Skin epidermis (tissue), 12 donors: ENCODE data around the gene TEPSIN.

ENCODE experiments used
- H3K27ac ChIP-seq, 21 experiments: fragments of 200-600 bp; sonication (generic) in 11 of 21; one replicate each; pipeline ENCODE4 v1.5.0; 2020; ENCODE audit warnings: mild to moderate bottlenecking in 3 of 21, inconsistent platforms in 2 of 21, moderate library complexity in 2 of 21
- H3K4me3 ChIP-seq, 7 experiments: fragments of 200-600 bp; sonication (generic) in 2 of 7; one replicate each; pipeline ENCODE4 v1.5.0; 2020; ENCODE audit warnings: inconsistent platforms in 2 of 7, mild to moderate bottlenecking in 2 of 7, moderate library complexity in 1 of 7

The TEPSIN gene

DNA sequence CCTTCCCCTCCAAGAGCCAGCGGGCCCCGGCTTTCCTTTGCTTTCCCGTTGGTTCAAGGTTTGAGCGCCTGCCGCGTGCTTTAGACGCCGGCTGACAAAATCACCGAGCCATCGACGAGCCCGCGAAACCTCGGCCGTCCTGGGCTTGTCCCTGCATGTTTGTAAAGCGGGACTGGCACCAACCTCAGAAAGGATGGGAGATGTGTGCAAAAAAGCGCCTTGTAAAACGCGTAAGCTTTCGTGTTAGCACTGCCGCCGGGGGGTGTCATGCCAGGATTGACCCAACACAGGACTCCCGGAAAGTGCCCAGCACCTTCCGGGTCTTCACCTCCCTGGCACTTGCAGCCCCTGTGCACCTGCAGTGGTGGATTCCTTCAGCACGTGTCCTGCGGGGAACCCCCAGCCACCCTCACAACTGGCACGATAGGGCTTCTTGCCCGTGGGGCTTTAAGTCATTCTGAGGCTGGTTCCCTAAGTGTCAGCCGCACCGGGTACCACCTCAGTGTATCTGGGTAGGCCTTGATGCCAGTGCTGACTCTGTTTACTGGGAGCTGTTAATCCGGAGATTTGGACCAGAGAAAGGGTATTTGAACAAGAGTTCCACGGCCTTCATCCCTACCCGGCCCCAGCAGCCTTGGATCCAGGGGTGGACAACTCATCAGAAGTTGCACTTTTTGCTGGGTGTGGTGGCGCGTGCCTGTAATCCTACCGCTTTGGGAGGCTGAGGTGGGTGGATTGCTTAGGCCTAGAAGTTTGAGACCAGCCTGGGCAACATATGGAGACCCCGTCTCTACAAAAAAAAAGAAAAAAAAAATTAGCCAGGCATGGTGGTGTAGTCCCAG, 1.1 kb upstream of the TEPSIN start:
- H3K27ac ChIP-seq: peak overlapping the region; percentile 63 to 95 (median 90)

DNA sequence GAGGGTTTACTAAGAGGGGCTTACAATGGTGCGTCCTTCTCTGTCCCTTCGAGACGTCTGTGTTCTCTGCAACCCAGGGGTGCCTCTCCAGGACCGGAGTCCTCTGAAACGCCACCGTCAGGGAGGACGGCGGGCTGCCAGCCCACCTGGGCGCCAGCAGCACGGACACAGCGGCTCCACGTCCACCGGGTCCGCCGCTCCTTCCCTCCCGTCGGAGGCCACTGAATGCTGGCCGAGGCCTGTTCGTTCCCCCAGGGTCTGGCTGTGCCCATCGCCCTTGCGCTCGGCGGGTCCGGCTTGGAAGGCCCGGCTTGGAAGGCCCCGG, 403 bp downstream of the TEPSIN start:
- Histone ChIP-seq H3K27ac (peak overlapping the region; percentile 23 to 94 (median 87)), H3K4me3 (peak overlapping the region; percentile 81 to 100 (median 93))

More for the DNA sequence above, 1.1 kb upstream of the TEPSIN start:
- peak overlapping the region; percentile 81 to 100 (median 93) for H3K4me3 ChIP-seq

DNA sequence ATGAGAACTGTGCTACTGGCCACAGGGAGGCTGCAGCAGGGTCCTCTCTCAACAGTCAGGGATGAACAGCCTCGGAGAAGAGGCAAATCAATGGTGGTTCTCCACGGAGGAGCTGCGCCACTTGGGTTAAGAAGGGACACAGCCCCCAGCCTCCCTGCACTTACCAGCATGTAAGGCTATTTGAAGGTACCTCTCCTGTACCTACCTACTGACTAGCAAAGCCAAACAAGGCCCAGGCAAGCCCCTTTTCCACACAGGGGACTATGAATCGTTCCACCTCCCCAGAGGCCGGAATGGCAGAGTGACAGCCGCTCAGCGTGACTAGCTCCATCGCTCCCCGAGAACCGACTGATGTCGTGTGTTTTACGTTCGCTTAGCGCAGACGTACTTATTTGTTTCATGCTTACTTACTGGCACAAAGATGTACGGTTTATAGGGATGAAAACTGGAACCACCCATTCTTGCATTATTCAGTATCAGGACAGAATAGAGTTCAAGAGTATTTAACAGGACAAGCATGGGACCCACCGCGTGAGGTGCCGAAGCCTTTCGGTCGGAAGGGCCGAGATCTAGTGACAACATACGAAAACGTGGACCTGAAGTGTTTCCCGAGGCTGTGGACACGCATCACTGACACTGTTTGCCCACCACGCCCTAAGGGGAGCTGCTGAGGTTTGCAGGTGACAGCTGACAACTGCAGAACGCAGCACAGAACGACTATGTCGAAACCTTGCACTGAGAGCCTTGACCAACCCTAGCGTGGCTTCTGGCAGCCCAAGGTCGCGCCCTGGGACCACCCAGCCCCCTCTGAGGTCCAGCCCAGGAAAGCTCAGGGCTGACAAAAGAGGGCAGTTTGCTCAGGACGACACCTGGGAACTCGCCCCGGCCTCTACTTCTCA, 1.0 kb downstream of the TEPSIN start:
- peak overlapping the region; percentile 81 to 100 (median 93) for H3K4me3 ChIP-seq
- H3K27ac ChIP-seq: peak overlapping the region in 18 of 21 experiments; percentile 67 to 94 (median 87)

DNA sequence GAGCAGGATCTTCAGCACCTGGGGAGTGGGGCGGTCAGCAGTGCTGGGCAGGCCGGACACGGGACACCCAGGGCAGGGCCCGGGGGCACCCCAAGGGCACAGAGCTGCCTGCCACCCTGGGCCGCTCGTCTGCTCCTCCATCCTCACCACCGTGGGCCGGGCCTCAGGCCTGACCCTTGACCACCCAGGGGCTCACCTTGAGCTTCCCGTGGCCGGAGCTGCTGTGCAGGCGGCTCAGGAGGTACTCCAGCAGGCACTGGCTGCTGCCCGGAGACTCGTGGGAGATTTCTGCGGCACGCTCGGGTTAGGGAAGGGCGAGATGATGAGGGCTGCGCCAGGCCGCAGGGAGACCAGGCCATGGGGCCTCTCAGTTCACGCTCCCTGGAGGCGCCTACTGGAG, 2.1 kb downstream of the TEPSIN start:
- no peak overlapping the region for H3K4me3 ChIP-seq
- no peak overlapping the region for H3K27ac ChIP-seq

DNA sequence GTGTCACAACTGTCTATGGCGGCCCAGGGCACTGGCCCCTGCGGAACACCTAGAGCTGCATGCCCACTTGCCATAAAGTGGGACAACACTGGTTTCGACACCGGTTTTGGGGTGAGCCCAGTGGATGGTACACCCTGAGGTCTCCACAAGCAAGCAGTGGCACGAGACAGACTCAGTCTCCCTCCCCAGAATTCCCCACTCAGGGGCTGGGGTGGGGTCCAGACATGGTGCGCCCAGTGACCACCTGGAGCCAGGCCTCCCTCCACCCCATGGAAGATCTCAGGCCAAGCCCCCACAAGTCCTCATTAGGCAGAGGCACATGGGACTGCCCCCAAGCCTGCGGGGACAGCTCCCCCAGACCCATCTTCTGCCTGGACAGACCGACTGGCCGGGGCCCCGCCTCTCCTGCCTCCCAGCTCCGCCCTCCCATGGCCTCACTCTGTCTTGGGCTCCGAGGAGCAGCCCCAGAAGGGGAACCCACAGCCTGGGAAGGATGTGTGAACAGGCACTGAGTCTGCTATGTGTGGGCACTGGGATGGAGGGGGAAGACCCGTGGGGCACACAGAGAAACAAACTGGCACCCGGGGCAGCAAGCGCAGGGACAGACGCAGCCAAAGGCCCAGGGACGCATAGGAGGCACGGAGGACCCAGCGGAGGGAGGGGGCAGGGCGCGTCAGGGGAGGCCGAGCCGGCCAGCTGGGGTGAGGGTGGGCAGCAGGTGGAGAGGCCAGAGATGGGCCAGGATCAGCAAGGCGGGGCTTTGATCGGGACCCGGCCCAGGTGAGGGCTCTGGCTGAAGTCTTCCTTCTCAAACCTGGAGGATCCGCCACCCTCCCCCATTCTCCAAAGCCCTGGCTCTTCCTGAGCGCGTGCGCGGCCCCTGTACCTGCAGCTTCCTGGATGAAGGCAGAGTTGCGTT, 2.8 kb downstream of the TEPSIN start:
- no peak overlapping the region for H3K4me3 ChIP-seq
- no peak overlapping the region for H3K27ac ChIP-seq

DNA sequence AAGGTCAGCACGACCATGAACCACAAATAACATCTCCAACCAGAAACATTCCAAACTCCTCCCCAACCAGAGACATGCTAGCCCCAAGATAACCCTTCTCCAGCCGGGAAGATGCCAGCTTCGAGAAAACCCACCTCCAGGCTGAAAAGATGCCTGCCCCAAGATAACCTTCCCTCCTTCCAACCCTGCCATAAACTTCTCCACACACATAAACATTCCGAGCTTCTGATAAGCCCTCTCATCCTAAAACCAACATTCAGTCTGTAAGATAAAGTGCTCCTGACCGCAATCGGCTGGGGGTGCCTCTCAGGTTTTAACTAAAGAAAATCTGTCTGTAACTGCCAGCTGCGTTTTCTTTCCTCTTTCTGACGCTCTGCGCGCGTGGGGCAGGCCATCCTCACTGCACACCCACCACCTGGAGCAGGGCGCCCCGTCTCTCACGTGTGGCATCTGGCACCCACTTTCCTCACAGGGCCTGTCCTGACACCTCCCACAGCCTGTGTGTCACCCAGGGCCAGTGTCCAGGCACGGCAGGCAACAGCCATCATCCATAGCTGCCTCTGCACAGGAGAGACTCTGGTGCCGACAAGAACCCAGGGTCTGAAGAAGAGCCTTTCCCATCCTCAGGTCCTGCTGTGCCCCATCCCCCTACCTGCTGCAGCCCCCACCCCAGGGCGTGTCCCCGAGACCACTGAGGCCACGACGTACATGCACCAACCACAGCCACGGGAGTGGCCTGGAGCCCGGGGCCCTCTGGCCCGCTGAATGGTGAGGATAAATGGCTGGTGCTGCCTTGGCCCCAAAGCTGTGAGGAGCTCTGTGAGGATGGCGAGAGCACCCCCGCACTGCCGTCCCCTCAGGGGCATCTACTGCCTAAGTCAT, 3.7 kb downstream of the TEPSIN start:
- Histone ChIP-seq H3K27ac (no peak overlapping the region), H3K4me3 (no peak overlapping the region)

DNA sequence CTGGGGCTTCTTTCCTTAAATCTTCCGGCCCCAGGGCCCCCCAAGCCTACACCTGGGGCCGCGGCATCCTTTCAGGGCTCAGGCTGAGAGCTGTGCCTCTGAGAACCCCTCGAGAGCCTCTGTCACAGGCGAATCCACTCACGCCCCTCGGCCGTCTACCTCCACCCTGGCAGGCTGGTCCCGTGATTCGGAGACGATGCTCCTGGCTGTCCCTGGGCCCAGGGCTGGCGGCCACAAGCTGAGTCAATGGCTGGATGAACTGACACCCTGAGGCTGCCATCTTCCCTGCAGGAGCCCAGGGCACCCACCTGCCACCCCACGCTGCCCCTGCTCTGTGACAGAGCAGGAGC, 4.4 kb downstream of the TEPSIN start:
- Histone ChIP-seq H3K27ac (no peak overlapping the region), H3K4me3 (no peak overlapping the region)

DNA sequence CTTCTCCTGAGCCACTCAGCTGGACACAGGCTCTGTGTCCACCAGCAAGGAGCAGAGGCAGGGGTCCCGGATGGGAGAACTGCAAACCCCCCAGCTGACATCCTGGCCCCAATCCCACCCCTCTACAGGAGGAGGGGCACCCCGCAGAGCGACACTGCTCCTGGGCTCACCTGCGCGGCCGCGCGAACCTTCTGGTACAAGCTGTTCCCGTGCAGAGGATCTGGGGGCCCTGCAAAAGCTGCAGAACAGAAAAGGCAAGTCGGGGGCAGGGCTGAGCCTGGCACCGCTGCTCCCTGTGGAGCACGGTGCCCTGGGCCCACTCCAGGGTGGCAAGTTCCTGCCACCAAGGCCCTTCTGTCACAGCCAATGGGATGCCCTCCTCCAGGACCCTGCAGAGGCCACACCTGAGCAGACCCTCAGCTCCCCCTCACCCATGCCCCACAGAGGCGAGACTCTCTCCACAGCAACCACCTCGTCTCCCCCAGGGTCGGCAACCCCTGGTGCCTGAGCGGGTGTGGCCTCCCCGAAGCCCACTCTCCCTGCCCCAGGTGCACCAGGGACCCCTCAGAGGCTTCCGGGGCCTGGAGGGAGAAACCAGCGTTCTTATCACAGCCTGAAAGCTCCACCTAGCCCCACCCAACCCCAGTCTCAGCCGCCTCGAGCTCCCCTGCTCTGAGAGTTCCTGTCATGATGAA, 4.9 kb downstream of the TEPSIN start:
- no peak overlapping the region for H3K4me3 ChIP-seq
- no peak overlapping the region for H3K27ac ChIP-seq

DNA sequence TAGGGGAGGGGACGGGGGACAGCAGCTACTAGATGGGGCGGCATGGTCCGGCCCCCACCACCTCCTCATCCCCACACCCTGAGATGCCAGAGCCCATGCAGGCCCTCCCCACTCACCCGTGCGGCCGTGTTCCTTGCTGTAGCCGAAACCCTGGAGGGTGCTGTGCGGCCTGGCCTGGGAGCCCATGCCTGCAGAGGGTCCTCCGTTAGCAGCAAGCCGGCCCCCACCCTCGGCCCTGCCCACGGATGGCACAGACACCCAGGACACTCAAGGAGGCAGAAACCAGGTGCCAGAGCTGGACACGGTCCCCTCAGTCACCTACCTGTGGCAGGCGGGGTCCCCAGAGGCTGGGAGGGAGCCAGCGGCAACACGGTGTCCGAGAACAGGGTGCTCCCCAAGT, 5.5 kb downstream of the TEPSIN start:
- Histone ChIP-seq H3K4me3 (no peak overlapping the region), H3K27ac (no peak overlapping the region)

DNA sequence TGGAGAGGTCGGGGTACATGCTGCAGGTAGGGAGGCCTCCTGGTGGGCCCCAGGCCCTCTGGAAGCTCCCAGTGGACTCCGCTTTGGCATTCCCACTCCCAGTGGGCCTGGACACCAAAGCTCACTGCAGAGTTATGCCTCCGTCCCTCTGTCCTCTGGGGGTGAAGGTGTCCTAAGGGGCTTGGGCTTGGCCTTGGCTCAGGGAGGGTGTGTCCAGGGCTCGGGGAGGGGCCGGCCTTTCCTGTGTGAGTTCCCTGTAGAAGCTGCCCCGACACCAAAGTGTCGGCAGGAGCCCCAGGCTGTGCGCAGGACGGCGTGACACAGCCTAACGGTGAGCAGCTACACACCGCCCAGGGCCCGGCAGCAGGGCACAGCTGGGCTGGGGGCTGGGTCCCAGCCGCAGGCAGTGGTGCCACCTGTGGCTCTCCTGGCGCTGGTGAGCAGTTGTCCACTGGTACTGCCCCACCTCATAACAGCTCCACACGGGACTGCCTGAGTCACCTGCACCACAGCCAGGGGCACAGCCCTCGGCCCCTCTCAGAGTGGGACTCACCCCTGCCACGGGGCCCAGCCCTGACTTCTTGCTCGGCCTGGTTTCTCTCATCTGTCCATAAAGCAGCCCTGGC, 6.1 kb downstream of the TEPSIN start:
- no peak overlapping the region for H3K4me3 ChIP-seq
- no peak overlapping the region for H3K27ac ChIP-seq

DNA sequence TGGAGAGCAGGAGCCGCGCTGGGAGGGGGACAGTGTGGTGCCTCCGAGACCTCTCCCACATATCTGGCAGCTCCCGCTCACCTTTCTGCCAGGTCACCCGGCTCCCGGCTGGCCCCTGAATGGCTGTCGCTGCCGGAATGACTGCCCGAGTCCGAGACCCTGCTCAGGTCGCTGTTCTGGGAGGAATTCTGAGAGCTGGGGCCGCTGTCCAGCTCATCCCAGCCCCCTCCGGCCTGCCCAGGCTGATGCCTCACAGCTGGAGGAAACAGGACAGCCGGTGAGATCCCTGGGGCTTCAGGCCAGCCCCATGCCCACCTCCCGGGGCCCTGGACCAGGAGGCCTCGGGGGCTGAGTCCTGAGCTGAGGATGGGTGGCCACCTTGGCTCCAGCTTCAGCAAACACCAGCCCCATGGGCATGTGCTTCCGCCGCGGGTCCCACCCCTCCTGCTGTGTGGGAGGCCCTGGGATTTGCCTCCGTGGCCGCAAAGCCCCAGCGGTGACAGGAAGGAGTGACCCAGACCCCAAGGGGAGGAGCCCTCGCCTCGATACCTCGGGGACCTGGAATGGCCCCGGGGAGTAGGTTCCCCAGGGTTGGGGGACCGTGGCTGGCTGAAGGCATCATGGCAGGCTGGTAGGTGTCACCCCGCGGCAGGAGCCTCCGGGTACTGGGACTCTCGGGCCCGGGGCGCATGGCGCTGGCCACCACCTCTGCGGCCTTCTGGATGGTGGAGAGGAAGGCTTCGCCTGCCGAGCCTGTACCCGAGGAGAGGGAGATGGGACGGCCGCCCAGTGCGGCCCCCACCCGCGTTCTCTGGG, 6.9 kb downstream of the TEPSIN start:
- Histone ChIP-seq H3K27ac (no peak overlapping the region), H3K4me3 (no peak overlapping the region)

DNA sequence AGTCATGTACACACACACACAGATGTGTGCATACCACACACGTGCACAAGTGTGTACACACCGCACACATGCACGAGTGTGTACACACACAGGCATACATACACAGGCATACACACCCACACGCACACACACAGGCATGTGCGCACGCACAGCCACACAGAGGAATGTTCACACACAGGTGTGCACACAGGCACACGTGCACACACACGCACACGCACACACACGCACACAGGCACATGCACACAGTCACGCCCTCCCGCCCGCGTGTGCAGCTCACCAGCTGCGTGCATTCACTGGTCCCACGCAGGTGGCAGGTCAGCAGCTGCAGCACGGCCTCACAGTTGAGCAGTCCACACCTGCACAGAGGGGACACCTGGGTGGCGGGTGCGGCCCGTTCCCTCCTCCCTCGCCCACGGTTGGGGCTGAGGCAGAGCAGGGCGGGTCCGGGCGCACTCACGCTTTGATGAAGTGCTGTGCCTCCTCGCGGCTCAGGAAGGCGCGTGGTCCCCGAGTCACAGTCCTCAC, 7.7 kb downstream of the TEPSIN start:
- H3K27ac ChIP-seq: no peak overlapping the region
- H3K4me3 ChIP-seq: no peak overlapping the region

DNA sequence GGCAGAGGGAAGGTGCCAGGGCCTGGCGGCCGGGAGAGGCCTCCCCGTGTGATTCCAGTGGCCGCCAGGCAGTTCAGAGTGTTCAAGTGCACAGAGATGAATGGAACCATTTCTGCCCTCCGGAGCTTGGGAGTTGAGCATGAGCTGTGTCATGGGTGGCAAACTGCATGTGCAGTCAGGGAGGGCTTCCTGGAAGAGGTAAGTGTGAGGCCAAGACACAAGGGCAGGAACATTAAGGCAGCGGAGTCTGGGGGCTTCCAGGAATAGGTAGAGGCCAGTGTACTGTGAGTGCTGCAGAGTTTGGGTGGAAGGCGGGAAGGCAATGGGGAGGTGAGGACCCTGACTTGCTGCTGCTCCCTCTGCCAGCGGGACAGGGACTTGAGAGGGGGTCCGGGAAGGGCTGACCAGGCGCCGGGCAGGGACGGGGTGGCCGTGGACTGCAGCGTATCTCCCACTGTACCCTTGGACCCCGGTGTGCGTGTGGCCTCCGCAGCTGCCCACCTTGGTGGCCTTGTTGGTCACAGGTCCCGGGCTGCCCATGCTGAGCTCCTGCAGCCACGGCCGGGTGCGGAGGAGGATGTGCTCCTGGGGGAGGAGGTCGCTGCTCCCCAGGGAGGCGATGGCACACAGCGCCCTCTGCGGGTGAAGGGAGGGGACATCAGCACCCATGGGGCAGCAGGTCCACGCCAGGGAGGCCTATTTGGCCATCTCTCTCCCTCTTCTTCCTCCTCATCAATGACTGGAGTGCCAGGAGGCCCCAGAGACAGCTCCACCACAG, 8.6 kb downstream of the TEPSIN start:
- H3K4me3 ChIP-seq: no peak overlapping the region
- no peak overlapping the region for H3K27ac ChIP-seq

DNA sequence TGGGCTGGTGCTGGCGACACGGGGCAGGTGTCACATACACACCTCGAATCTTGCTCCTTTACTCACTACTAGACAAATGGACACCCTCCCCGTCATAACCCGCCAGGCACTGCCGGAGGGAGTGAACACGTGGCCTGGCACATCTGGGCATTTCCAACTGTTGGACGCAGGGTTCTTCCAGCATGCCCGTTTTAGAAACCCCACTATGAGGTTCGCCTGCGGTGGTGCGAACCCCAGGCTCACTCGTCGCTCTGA, 9.3 kb downstream of the TEPSIN start:
- Histone ChIP-seq H3K4me3 (no peak overlapping the region), H3K27ac (no peak overlapping the region)

DNA sequence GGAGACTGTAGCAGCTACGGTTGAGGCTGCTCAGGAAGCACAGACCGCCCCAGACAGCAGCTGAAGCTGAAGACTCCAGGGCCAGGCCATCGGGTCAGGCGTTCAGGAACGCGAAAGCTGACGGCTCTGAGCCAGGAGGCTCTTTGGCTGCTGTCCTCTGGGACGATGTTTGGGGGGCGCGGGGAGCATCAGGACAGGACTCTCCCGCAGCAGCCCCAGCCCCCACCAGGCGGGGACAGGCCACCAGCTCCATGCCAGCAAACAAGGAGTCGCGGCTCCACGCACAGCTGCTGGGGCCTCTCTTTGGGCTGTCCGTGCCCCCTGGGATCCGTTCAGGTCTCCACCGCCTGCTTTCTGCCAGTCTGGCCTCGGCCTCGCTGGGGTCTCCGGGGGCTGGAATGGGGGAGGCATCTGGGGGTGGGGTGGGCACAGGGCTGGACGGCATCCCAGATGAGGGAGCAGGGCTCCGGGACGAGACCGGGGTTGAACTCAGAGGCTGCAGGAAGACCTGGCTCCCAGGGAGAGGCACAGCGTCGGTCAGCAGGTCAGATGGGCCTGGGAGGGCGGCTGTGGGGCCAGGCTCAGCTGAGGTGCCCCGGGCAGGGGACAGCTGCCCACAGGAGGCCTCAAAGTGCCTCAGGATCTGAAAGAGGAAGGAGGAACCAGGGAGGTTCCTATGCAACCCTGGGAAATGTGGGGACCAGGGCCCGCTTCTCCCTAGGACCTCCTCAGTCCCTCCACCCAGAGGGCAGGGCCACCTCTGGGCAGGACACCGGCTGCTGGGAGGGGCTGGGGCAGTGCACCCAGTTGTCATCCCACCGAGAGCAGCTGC, 9.8 kb downstream of the TEPSIN start:
- no peak overlapping the region for H3K4me3 ChIP-seq
- peak overlapping the region in 2 of 21 experiments; percentile 31 to 59 for H3K27ac ChIP-seq

DNA sequence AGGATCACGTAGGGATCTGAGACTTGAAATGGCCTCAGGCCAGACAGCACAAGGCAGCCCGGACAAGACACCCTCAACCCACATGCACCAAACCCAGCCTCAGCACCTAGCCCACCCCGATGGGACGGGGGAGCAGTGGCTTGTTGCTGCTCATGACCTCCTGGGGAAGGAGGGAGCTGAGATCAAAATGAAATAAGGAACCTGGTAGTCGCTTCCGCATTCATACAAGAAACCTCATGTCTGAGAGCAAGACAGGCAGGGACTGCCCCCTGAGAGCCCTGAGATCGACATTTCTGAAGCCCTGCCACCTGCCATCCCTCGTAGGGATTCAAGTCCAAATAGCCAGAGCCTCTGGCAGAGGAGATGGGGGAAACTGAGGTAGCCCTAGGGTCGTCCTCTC, 10.4 kb downstream of the TEPSIN start:
- H3K27ac ChIP-seq: peak overlapping the region in 2 of 21 experiments; percentile 30 to 59
- no peak overlapping the region for H3K4me3 ChIP-seq
